Urothelium cell line (cell line): ENCODE data around the gene ADM.

Source experiments
- DNase-seq: peaks from one replicate; pipeline ENCODE4 v3.0.0; 2011; ENCODE audit warnings: low spot score, mixed read lengths
- FAIRE-seq: peaks from 2 replicates; lab custom pipeline; 2011; peaks lifted over from hg19 to GRCh38; lab: Jason Lieb, UNC

ADM gene

GRCh38 chr11:10289765-10290380, 15.0 kb upstream of the ADM start:
- FAIRE-seq (no peak), DNase-seq (no peak)

GRCh38 chr11:10291801-10292638, 12.9 kb upstream of the ADM start:
- DNase-seq = no peak
- FAIRE-seq = no peak

GRCh38 chr11:10293423-10294289, 11.2 kb upstream of the ADM start, which contains the start of gene SBF2:
Gene SBF2 (minus strand): TSS chr11:10294219. CDS start chr11:10294069, 150 bp downstream.
- DNase-seq (peak; percentile 85), FAIRE-seq (no peak)

GRCh38 chr11:10294290-10294953, 10.5 kb upstream of the ADM start:
- peak; percentile 53 for DNase-seq
- FAIRE-seq = no peak

- no peak for FAIRE-seq
These were observed 9.6 kb upstream of the ADM start for GRCh38 chr11:10295064-10295901.

GRCh38 chr11:10298342-10298741, 6.5 kb upstream of the ADM start:
- peak; percentile 66 for DNase-seq

More at GRCh38 chr11:10295064-10295901, 9.6 kb upstream of the ADM start:
- DNase-seq = no peak

GRCh38 chr11:10301656-10302358, 3.1 kb upstream of the ADM start:
- FAIRE-seq (no peak), DNase-seq (no peak)

More at GRCh38 chr11:10298342-10298741, 6.5 kb upstream of the ADM start:
- FAIRE-seq = no peak

GRCh38 chr11:10302359-10302743, 2.5 kb upstream of the ADM start:
- FAIRE-seq = no peak
- peak; percentile 41 for DNase-seq

GRCh38 chr11:10302744-10303557, 1.9 kb upstream of the ADM start:
- FAIRE-seq (peak; percentile 40), DNase-seq (peak; percentile 54)

GRCh38 chr11:10303558-10304363, 1.1 kb upstream of the ADM start:
- no peak for FAIRE-seq
- DNase-seq = no peak

GRCh38 chr11:10305262-10305963, 540 bp downstream of the ADM start:
- DNase-seq (no peak), FAIRE-seq (no peak)

GRCh38 chr11:10305964-10306918, 1.4 kb downstream of the ADM start:
- DNase-seq (no peak), FAIRE-seq (no peak)

- FAIRE-seq (no peak), DNase-seq (no peak)
These were observed 2.1 kb downstream of the ADM start for GRCh38 chr11:10307022-10307399.

GRCh38 chr11:10307400-10308200, 2.7 kb downstream of the ADM start:
- DNase-seq = peak; percentile 90
- FAIRE-seq = no peak
